IPS-NIHi7 (cell line): Measurements from ENCODE around the gene ANKRD33.

Source experiments
- DNase-seq: peaks from one replicate; pipeline ENCODE4 v3.0.0; 2012; ENCODE audit warnings: mixed read lengths; ENCODE audit errors: extremely low spot score

Gene ANKRD33

GRCh38 chr12:51901121-51901817 lies 13.4 kb downstream of the ANKRD33 start:
- no peak for DNase-seq

DNA sequence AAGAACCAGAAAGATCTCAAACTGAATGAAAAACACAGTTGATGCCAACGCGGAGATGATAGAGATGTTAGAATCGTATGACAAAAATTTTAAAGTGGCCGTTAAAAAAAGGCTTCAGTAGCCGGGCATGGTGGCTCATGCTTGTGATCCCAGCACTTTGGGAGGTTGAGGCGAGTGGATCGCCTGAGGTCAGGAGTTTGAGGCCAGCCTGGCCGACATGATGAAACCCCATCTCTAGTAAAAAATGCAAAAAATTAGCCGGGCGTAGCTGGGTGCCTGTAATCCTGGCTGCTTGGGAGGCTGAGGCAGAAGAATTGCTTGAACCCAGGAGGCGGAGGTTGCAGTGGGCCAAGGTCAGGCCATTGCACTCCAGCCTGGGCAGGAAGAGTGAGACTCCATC lies 14.0 kb downstream of the ANKRD33 start:
- no peak for DNase-seq

DNA sequence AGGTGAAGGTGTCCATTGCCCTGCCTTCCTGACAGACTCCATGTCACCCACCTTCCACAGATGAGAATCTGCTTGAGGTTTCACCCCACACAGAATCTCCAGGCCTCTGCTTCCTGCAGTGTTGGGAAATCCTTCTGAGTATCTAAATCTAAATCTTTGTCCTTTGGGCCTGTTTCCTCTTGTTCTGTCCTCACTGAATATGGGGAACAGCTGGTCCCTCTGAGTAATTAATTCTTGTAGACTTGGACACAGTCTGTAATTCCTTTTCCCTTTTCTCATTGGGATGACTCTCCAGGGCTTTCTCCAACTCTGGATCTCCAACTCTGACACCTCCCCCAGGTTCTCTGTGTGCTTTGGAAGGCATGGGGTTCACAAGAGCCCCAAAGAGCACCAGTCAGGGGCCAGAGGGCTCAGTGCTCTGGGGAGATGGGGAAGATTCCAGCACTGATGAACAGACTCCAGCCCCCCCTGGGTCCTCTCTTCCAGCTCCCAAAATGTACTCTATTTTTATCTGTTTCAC lies 17.1 kb downstream of the ANKRD33 start:
- no peak for DNase-seq

DNA sequence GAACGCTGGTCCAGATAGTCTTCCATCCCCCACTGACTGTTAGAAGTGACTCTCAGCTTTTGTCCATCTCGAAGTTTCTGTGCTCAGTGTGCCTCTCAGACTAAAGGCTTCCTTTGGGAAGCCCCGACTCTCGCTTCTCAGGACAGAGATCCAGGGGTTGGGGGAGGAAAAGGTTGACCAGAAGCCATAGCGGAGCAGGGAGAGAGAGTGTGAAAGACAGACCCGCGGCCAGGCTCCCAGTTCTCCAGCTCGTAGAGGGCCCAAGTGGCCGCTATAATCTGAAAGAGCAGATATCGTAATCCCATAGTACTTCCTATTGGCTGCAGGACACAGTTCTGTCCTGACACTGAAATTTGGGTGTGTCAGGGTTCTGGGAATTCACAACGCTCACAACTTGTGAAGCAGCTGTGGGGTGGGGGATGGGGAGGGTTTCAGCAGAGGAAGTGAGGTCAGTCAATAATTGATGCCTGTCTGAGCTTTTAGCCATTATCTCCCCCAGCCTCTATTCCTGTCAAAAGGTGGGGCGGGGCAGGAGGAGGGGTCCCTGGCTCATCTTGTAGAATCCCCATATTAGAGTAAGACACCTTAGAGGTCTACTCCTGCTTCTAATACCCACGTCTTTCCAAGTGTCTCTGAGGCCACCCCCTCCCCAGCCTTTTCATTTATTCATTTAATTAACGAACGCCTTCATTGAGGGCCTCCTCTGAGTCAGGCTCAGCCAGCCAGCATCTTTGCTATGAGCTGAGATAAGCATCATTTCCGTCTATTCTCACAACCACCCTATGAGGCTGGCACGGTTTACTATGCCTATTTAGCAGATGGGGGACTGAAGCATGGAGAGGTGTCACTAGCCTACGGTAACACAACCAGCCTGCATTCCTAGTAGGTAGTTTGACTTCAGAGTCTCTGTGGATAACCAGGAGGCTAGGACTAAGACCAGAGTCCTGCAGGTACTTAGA lies 17.8 kb downstream of the ANKRD33 start:
- DNase-seq: no peak

- DNase-seq: no peak
These were observed 18.7 kb downstream of the ANKRD33 start for GRCh38 chr12:51906430-51907082.

DNA sequence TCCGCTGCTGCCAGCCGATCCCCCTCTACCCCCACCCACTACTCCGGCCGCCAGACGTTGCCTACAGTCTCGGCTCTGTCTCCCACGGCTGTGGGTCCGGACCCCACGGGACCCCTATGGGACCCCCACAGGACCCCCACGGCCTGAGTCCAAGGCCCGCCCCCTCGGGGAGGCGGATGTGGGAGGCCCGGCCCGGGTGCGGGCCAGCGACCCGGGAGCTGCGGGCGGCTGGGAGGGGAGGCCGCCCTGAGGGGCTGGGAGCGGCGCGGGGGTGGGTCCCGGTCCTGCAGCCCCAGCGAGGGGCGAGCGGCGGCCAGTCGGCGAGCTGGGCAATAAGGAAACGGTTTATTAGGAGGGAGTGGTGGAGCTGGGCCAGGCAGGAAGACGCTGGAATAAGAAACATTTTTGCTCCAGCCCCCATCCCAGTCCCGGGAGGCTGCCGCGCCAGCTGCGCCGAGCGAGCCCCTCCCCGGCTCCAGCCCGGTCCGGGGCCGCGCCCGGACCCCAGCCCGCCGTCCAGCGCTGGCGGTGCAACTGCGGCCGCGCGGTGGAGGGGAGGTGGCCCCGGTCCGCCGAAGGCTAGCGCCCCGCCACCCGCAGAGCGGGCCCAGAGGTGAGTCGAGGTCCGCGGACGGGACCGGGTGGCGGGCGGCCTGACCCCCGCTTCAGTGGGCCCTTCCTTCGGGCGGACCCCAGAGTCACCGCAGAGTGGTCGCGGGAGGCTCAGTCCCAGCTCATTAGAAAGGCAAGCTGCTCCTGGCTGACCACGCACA lies 19.4 kb downstream of the ANKRD33 start, which contains the start of gene ACVRL1:
Gene ACVRL1, plus strand, starts transcription at position 422 of the 773 bp plus-strand sequence. CDS start 4,971 bp downstream, outside the sequence.
- no peak for DNase-seq

DNA sequence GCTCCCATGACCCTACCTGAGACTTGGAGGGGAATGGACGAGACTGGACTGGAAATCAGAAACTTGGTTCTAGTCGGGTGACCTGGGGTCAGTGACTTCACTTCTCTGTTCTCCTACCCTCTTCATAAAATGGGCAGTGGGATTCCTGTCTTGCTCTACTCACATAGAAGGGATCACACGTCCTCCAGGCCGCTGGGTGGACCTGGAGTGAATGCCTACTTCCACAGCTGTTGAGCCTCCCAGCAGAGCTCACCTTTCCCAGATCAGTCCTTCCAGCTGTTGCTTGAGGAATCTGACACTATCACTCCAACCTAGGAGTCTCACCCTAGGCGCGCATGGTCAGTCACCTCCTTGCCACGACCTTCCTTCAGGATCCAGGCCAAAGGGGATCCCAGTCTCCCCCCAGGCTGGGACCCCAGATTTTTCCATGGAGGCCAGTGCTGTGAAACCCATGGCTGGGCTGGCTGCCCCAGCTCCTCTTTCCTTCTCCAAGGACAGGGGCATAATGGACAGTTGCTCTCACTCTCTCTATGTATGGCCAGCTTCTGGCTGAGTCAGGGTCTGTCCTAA lies 20.0 kb downstream of the ANKRD33 start:
- no peak for DNase-seq

DNA sequence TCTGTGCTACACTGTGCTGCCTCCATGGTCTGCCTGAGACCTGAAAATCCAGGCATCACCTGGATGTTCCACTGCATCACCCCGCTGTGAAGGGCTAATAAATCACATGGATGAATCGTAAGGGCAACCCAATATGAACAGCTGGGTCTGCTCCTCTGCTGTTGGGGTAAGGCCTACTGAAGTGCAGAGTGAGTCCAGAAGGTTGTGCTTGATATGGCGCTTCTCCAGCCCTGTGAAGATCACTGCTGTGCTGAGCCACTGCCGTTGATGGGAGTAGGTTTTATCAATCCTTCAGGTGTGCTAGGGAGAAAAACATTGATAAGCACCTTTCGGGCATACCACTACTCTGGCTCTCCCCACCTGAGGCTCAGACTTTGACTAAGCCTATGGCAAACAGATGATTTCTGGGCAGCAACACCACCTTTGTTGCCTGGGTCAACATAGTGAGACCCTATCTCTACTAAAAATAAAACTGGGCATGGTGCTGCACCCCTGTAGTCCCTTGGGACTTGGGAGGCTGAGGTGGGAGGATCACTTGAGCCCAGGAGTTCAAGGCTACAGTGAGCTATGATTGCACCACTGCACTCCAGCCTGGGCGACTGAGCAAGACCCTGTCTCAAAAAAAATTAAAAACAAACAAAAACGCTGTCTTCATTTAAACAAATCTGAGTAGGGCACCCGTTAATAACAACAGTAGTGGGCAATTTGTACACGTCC lies 21.1 kb downstream of the ANKRD33 start:
- DNase-seq: no peak

DNA sequence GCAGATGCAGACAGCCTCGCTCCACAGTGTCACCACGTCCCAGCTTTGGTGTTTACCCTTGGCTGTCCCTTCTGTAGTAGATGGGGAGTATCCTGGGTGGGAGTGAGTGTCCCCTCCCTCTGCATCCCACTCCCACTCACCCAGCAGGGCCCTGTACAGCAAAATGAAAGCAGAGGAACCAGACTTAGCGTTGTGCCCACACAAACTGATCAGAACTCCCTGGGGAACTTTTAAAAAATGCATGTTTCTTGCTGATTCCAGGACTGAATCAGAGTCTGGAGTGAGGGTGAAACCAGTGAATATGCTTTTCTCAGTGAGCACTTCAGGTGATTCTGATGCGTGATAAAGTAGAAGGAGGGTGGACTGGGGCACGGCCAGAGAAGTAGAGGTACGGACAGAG lies 22.3 kb downstream of the ANKRD33 start:
- DNase-seq: no peak

DNA sequence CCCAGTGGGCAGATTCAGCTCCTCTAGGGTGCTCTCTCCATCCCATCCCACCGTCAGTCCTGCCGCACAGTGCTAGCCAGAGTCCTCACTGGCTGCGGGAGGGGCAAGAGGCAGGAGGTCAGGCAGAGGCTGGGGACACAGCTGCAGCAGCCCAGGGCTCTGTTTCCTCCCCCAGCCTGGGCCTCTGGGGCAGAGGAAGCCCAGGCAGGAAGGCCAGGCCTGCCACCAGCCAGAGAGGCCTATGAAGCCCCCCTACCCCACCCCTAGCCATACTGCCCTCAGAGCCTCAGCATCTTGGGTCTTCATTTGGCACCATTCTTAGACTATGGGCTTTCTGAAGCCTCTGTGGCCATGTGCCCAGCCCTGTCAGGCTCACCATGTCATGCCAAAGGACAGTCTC lies 22.8 kb downstream of the ANKRD33 start:
- no peak for DNase-seq

GRCh38 chr12:51911307-51911706 lies 23.4 kb downstream of the ANKRD33 start:
- no peak for DNase-seq

GRCh38 chr12:51911788-51912711 lies 24.1 kb downstream of the ANKRD33 start:
- DNase-seq: no peak

- no peak for DNase-seq
These were observed 25.4 kb downstream of the ANKRD33 start for GRCh38 chr12:51913071-51914033.

- DNase-seq: no peak
These were observed 26.4 kb downstream of the ANKRD33 start for GRCh38 chr12:51914034-51914923.

DNA sequence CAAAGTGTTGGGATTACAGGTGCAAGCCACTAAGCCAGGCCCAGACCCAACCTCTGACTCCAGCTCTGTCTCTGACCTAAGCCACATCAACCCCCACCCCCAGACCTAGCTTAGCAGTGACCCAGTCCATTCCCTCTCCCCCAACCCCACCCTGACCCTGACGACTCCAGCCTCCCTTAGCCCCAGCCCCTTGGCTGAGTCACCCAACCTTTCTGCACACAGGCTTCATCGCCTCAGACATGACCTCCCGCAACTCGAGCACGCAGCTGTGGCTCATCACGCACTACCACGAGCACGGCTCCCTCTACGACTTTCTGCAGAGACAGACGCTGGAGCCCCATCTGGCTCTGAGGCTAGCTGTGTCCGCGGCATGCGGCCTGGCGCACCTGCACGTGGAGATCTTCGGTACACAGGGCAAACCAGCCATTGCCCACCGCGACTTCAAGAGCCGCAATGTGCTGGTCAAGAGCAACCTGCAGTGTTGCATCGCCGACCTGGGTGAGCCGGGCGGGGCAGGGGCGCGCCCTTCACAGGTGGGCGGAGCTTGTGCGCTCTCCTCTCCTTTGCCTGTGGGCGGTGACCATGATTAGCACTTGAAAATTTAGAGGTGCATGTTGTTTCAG lies 27.2 kb downstream of the ANKRD33 start:
- no peak for DNase-seq

DNA sequence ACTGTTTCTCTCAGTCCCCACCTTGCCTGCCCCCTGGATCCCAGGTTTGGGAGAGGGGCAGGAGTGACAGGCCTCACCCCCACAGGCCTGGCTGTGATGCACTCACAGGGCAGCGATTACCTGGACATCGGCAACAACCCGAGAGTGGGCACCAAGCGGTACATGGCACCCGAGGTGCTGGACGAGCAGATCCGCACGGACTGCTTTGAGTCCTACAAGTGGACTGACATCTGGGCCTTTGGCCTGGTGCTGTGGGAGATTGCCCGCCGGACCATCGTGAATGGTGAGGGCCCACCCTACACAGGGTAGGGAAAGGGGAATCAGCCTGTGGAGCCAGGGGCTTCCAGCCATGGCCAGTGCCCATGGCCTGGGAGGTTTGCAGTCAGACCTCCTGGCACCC lies 28.0 kb downstream of the ANKRD33 start:
- no peak for DNase-seq
